NCI-H146 treated with DMSO at 0.1 percent for 48 hours (cell line): ENCODE measurements around the gene DENND4C.
"Not testable (repeated sequence)": the region's sequence is repeated elsewhere in the genome, so short reads cannot be mapped to it uniquely, and the experiment has no call there.

Source experiments
- DNase-seq: peaks from one replicate; lab custom pipeline; 2025; ENCODE audit not compliant: unreplicated experiment; lab: John Stamatoyannopoulos, UW

Gene DENND4C

GRCh38 chr9:19265602-19266001, 35.1 kb downstream of the DENND4C start:
- DNase-seq: not testable (repeated sequence)

GRCh38 chr9:19266778-19267384, 36.4 kb downstream of the DENND4C start:
- DNase-seq: not testable (repeated sequence)

- DNase-seq: no peak
Observed at GRCh38 chr9:19269582-19269981, 39.1 kb downstream of the DENND4C start.

- DNase-seq: no peak
Observed at GRCh38 chr9:19270421-19270949, 40.0 kb downstream of the DENND4C start.

GRCh38 chr9:19271081-19271480, 40.6 kb downstream of the DENND4C start:
- no peak for DNase-seq

- no peak for DNase-seq
Observed at GRCh38 chr9:19281801-19282200, 51.3 kb downstream of the DENND4C start.

- no peak for DNase-seq
Observed at GRCh38 chr9:19283072-19283710, 52.7 kb downstream of the DENND4C start.

GRCh38 chr9:19284729-19285128, 54.2 kb downstream of the DENND4C start:
- DNase-seq: no peak

- DNase-seq: no peak
Observed at GRCh38 chr9:19286634-19287188, 56.2 kb downstream of the DENND4C start.

GRCh38 chr9:19288081-19288480, 57.6 kb downstream of the DENND4C start:
- DNase-seq: no peak

GRCh38 chr9:19290103-19290502, 59.6 kb downstream of the DENND4C start:
- no peak for DNase-seq

- no peak for DNase-seq
Observed at GRCh38 chr9:19294219-19294618, 63.7 kb downstream of the DENND4C start.

- no peak for DNase-seq
Observed at GRCh38 chr9:19298436-19299000, 68.0 kb downstream of the DENND4C start.

GRCh38 chr9:19303216-19303615, 72.7 kb downstream of the DENND4C start:
- DNase-seq: no peak

- no peak for DNase-seq
Observed at GRCh38 chr9:19306568-19306967, 76.1 kb downstream of the DENND4C start.

GRCh38 chr9:19310246-19310645, 79.8 kb downstream of the DENND4C start:
- DNase-seq: no peak

- no peak for DNase-seq
Observed at GRCh38 chr9:19313573-19313972, 83.1 kb downstream of the DENND4C start.

- DNase-seq: no peak
Observed at GRCh38 chr9:19320495-19320894, 90.0 kb downstream of the DENND4C start.

- no peak for DNase-seq
Observed at GRCh38 chr9:19331877-19332276, 101.4 kb downstream of the DENND4C start.

GRCh38 chr9:19336166-19336565, 105.7 kb downstream of the DENND4C start:
- DNase-seq: no peak

- no peak for DNase-seq
Observed at GRCh38 chr9:19342947-19343346, 112.5 kb downstream of the DENND4C start.

GRCh38 chr9:19358701-19359100, 128.2 kb downstream of the DENND4C start:
- no peak for DNase-seq
